NCI-H146 treated with DMSO at 0.1 percent for 48 hours (cell line): ENCODE measurements around the gene NPFF.

Experiments
- DNase-seq: peaks from one replicate; lab custom pipeline; 2025; ENCODE audit not compliant: unreplicated experiment; lab: John Stamatoyannopoulos, UW

Gene NPFF

DNA sequence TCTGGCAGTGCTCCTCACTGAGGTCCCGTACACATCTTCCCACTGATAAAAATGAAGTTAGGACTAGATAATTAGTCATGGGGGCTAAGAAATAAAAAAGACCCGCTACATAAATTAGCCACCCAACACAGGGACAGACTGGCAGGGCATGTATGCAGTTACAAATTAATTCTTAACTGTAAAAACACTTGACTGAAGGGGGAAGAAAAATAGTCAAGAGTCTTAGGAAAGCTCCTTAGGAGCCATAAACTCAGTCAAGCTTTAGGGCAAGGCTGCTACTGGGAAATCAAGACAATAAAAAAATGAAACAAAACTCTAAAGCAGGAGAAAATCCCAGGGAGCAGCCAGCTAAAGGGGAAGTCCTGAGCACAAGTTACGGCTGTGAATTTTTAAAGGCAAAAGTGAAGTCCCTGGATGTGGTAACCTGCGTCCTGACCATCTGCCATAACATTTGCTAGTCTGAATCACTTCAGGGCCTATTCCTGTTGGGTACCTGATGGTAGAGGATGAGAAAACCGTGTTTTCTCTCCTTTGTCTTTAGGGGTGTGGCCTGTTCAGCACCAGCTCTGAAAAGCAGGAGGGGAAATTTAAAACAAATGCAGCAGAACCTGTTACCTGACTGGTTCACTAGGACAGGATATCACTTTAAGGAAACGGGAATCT, 7.5 kb upstream of the NPFF start:
- no peak for DNase-seq

DNA sequence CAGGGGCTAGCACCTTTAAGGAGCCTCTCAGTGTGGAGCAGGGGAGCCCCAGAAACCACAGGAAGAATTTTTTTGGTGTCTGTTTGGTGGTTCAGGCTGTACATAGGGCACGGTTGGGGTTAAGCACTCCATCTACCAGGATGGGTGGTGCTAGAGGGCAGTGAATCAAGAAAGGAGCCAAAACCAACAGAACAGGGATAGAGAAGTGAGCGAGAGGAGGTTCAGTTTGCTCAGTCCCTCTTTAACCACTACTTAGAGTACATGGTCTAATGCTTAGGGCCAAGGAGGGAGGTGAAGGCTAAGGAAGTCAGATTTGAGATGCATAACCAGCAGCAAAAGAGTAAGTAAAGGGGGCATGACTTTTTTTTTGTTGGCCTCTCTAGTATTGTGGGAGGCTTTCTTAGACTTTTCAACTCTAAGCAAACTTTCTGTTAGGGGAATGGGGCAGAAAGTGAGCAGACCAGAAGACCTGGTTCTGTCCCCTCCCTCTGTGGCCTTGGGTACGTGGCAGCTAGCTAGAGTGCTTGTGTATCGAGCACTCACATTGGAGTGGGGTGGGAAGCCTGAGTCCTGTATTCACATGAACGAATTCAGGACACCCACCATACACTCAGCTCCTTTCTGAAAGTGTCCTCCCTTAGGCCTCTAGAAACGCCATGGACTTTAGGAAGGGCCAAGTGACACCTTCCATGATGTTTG, 6.6 kb upstream of the NPFF start:
- DNase-seq: no peak

DNA sequence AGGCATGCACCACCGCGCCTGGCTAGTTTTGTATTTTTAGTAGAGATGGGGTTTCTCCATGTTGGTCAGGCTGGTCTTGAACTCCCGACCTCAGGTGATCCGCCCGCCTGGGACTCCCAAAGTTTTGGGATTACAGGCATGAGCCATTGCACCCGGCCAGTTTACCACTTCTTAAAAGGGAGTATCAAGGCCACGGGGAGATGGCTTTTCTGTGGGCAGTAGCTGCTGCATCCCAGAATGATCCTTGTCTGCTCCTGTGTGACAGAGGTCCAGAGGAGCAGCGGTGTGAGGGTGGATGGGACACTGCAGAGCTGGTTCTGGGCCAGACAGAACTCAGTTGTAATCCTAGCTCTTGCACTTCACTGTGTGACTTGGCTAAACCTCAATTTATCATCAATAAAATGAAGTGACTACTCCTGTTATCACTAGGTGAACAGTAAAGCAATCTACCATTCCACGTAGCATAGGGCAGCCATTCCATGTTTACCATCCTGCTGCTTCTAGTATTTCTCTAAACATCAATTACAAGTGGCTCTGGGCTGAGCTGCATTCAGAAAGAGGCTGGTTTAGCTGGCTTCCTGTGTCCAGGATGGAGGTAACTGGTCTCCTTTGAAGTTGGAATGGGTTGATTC, 3.0 kb upstream of the NPFF start:
- DNase-seq: no peak

DNA sequence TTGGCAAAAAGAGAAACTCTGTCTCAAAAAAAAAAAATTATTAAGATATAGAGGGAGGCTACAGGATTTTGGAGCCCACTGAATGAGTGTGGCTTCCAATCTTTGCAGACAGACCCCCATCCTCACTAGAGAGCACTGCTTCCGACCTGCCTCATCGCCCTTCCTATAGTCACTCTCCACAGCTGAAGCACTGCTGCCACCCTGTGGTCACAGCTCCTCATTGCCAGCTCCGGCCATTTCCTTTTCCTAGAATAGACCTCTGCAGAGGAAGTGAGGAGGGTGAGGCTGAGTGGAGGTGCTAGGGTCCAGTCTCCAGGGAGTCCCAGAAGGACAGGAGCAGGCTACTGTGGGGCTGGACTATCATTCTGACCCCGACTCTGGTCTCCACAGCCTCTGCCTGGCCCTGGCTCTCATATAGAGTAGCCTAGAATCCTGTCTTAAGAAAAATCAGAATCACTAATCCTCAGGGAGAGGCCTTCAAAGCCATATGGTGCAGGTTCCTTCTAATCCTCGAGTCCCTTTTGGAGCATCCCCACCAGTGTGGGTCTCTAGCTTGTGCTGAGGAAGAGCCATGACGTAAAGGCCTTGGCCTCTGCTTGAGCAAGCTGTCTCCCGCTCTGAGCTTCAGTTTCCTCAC, 1.4 kb upstream of the NPFF start:
- DNase-seq: peak; percentile 81

DNA sequence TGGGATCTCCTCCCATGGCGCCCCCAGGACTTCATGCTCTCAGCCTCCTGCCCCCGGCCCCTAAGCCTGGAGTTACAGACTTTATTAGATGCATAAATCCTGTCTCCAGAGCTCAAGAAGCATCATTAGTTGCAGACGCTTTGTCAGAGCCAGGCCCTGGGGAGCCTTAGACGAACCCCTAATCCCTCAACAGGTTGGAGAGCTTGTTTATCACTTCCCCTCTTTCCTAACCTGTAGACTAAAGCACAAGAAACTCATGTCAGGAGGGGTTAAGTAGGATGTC, 260 bp upstream of the NPFF start:
- DNase-seq: no peak

DNA sequence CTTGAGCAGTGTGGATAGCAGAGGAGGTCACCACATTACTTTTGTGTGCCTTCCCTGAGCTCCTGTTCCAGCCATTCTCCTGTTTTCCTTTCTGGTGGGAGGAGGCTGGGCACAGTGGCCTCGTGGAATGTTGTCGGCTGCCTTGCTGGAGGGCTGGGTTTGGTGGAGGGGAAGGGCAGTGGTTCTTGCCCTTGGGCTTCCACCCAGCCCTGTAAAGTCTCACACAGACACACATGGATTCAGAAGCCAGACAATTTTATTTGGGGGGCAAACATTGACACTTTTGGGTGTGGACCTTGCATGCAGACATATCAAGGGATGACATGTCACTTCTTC, 866 bp downstream of the NPFF start:
- no peak for DNase-seq

DNA sequence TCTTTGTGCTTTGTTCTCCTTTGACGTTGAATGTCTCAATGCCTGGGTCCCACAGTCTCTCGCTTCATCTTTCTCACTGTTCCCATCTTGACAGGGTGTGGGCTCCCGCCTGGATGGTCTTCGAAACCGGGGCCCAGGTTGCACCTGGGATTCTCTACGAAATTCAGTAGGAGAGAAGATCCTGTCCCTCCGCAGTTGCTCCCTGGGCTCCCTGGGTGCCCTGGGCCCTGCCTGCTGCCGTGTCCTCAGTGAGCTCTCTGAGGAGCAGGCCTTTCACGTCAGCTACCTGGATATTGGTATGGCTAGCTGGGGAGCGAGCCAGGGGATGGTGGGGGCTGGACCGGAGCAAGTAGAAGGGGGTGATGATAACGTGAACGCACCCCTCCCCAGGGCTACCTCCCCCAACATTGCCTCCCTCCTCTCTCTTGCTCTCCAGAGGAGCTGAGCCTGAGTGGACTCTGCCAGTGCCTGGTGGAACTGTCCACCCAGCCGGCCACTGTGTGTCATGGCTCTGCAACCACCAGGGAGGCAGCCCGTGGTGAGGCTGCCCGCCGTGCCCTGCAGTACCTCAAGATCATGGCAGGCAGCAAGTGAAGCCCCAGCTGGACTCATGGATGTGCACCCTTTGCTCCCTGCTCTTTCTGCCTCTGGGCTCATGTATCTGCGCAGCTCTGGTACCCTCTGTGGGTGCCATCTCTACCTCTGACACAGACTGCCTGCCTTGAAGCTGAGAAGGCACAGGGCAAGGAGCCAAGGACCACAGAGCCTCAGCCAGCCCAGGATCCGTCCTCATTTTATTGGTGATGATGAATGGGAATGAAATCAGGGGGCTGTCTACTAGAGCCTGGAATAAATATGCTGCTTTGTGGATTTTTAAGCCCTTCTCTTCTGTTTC, 1.5 kb downstream of the NPFF start:
- no peak for DNase-seq

DNA sequence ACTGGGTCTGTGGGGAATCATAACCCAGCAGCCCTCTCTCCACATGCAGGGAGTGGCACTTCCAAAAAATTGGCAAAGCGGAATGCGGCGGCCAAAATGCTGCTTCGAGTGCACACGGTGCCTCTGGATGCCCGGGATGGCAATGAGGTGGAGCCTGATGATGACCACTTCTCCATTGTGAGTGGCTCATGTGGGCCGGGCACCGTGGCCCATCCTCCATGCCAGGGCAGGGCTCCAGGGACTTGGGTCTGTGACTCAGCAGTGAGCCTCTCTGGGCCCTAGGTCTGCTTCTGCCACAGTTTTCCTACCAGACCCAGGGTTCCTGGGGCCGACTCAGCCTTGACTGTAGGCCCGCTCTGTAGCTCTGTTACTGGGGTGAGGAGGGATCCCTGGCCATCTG, 2.2 kb downstream of the NPFF start:
- no peak for DNase-seq

DNA sequence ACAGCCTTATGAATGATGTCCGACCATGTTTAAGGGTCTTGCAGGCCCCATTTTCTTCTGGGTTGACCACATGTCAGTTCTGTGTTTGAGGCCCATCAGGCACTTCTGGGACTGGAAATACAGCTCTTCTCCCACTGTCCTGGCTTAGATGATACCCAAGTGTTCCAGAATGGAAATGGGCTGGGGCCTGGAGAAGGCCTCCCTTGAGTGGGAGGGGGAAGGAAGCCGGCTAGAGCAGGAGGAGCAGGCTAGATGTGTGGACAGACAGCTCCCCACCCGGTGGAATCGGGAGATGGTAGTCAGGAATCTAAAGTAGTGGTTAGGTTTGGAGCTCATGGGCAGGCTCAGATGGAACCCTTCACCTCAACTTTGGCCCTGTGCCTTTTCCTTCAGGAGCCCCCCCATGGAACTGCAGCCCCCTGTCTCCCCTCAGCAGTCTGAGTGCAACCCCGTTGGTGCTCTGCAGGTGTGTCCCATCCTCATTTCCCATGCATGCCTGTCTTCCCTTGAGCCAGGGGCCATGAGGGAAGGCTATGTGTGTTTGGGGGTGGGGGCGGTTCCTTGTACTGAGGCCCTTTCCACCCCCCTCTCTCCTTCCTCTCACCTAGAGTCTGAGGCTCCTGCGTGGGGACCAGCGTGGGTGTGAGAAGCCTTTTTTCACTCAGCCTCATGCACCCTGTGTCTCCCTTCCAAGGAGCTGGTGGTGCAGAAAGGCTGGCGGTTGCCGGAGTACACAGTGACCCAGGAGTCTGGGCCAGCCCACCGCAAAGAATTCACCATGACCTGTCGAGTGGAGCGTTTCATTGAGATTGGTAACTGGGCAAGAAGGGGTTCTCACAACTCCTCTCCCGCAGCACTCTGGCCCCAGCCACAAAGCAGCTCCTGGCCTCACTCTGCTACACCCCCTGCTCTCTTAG, 3.0 kb downstream of the NPFF start:
- no peak for DNase-seq

DNA sequence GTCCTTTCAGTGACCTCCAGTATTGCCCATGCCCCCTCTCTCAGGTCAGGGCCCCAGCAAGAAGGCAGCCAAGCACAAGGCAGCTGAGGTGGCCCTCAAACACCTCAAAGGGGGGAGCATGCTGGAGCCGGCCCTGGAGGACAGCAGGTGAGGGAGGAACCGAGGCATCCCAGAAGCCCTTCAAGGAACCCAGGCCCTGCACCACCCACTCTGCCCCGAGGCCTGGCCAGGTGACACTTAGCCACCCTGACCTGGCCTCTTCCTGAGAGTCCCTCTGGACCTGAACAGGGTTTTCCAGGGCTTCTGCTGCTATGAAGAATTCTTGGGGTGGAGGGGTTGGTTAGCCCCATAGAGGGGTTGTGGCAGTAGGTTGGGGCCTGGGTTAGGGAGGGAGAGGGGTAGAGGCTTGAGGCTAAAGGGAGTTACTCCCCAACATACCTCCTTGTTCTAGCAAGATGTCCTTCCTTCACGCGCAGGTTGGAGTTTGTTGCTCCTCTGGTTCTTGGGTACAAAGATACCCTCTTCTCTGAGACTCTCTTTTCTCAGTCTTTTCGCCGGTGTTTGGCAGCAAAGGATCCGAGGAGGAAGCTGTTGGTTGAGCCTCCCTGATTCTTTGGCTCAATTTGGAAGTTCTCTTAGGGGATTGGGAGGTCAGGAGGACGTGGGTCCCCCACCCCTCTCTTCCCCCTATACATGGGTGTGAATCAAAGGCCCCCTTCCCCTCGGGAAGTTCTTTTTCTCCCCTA, 4.1 kb downstream of the NPFF start:
- no peak for DNase-seq

DNA sequence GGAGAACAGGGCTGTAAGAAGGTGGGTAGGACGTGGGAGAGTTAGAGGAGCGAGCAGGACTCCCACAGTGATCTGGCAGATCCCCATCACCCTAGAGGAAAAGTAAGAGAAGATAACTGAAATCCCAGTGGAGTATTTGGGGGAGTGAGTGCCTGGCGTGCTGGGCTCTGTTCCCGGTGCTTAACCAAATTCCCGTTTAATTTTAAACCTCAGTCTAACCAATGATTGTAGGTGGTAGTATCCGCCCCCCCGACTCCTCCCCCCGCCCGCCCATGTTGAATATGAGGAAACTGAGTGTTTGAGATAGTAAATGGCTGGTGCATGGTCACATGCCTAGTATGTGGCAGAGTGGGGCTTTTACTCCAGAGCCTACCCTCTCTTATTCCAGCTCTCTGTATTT, 5.0 kb downstream of the NPFF start:
- DNase-seq: no peak

DNA sequence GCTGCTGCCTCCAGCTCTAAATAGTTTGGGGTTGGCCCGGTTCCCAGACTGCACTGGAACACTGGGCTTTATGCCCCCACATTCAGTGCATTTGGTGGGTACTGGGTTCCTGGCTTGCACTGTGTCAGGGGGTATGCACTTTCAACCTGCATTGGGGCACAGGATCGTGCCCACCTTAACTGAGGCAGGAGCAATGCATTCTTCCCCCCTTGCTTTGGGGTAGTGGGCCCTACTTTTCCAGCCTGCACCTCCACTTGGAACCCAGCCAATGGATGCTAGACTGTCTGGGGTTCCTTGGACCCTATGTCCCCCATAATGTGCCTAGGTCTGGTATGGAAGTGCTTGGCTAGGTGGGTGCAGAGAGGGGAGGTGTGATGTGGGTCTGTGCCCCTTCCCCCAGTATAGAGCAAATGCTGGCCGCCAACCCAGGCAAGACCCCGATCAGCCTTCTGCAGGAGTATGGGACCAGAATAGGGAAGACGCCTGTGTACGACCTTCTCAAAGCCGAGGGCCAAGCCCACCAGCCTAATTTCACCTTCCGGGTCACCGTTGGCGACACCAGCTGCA, 5.6 kb downstream of the NPFF start:
- no peak for DNase-seq

DNA sequence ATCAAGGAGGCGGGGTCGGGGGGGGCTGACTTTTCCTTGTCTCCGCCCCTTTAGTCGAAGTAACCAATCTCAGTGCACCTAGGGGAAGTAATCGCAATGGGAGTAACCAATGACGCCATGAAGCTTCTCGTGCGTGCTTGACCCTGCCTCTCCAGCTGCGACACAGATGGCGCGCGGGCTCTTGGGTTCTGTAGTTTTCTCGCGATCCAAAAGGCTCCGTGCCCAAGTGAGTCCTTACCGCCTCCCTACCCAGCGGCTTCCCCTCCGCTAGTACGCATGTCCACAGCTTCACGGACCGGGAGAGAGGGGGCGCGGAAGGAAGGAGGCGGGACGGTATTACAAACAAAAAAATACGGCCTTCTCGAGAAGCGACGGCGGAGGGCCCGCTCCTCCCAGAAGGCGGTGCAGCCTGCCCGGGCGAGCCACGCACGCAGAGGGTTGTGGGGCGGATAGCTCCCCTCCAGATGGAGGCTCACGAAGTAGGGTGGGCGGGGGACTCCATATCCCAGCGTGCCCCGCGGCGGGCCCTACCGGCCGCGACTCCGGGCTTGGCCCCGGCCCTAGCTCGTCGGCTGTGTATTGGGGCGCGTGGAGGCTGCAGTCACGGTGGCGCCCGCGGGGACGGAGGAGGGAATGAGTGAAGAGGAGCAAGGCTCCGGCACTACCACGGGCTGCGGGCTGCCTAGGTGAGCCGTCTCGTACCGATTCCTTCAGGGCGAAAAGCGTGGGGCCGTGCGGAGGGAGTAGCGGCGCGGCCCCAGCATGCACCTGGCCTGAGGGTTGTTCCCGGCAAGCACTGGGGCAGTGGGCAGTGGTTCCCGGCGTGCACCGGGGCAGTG, 6.3 kb downstream of the NPFF start, which contains the start of gene TARBP2:
Gene TARBP2 (plus strand): TSS at position 508 of the 839 bp plus-strand sequence. CDS start 126 bp downstream, at position 634.
- peak; percentile 99 for DNase-seq

DNA sequence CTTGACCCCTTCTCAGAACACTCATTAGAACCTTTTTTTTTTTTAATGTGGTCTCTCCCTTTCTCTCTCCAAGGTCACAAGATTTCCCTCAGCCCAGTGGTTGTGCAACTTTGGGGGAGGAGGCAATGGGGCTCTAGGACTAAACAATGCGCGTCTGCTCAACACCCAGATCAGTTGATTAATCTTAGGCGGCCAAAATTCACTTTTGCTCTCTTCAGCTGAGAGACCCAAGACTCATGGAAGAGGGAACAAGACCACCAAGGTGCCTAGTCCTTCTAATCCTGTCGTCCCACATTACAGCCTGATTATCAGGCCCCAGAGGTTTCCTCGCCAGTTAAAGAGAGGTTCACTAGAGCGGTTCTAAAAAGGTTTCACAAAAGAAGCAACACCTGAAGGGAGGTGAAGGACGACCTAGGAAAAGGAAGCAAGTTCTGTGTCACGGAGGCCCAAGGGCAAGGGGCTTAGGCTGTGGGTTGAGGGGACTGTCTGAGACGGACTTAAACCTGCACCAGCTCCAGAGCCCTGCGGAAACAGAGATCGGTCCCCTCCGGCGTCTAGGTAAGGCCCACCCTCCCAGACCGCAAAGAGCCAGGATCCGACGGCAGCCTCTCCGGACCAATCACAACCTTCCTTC, 7.0 kb downstream of the NPFF start:
- DNase-seq: no peak

DNA sequence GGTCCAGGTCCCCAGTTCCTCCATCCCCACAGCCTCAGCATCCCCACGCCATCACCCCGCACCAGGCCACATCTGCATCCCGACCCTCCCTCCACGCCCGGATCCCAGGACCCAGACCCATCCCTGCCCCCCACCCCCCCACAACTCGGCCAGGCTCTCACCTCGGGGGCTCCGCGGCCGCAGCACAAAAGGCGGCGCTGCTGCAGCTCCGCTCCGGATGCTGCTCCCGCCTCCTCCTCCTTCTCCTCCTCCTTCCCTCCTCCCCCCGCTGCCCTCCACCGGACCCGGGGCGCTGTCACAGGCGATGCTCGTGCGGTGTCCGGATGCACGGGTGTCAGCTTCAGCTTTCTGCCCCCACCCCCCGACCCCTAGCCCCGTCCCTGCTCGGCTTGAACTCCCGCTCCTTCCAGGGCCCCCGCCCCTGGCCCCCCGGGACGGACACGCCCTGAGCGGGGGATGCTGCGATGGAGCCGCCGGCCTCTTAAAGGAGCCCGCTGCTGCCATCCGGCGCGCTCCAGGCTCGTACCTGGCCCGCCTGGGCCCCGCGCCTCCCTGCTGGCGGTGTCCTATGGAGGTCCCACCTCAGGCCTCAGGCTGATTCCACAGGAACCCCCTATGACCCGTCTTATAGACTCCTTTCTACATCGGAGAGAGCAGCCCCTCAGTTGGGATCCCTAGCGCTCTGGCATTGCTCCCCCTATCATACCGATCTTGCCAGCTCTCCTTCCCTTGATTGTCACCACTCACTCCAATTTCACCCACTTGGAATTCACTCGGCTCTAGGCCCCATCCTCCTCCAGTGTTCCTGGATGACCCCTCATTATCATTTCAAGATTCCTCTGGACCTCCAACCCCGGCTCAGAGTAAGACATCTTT, 7.8 kb downstream of the NPFF start, which contains the start of gene MAP3K12:
Gene MAP3K12 (minus strand): TSS at position 193 of the 876 bp plus-strand sequence. CDS start 12,067 bp downstream, outside the sequence.
- DNase-seq: peak; percentile 34

DNA sequence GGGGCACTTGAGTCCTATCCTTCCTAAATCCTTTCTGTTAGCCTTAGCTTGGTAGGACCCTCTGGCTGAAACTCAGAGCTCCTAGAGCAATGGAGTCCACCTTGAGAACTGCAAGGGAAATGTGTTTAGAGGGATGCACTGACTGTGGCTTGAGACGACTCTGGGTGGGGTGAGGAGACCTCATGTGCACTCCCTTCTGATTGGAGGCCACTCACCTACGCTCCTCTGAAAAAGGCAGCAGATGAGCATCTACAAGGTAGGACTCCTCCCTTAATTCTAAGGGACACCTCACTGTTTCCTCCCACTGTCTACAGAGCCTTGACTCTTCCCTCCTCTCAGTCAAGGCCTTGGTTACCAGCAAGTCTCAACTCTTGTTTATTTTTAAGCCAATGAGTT, 9.1 kb downstream of the NPFF start:
- DNase-seq: no peak

DNA sequence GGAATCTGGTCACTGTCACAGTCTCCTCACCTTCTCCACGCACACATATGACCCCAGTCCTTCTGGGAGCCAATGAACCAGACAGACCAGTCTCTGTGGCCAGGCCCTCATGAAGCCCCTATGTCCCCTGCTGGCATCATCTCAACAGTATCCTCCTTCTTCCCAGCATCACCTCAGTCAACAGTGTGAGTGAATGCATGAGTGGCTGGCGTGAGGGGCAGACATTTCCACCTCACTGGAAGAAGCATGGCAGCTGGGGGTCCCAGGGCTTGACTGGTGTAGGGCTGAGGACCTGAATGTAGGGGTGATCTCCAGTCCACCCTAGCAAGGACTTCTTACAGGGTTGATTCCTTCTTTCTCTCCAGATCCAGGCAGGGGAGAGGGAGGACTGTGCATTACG, 9.8 kb downstream of the NPFF start:
- DNase-seq: no peak
